GM13976 (cell line): ENCODE data around the gene TAS2R14.

Experiments
- DNase-seq: peaks from one replicate; pipeline ENCODE4 v3.0.0; 2012; ENCODE audit warnings: low spot score
- in situ Hi-C: fragments of 300-500 bp; cut with MboI; formaldehyde crosslinking; loops from one replicate; pipeline ENCODE4 v1.12.0; 2022; ENCODE audit warnings: low sequenced_read_pairs, mixed read lengths, inconsistent platforms; ENCODE audit not compliant: unreplicated experiment
- TF ChIP-seq, protein P1 (sequence below): IDR thresholded peaks from 2 replicates; pipeline ENCODE4 v1.5.1; 2012; ENCODE audit warnings: borderline replicate concordance, mild to moderate bottlenecking; ENCODE audit not compliant: insufficient read depth; ENCODE audit errors: extremely low read depth, missing control alignments, control extremely low read depth

Gene TAS2R14

DNA sequence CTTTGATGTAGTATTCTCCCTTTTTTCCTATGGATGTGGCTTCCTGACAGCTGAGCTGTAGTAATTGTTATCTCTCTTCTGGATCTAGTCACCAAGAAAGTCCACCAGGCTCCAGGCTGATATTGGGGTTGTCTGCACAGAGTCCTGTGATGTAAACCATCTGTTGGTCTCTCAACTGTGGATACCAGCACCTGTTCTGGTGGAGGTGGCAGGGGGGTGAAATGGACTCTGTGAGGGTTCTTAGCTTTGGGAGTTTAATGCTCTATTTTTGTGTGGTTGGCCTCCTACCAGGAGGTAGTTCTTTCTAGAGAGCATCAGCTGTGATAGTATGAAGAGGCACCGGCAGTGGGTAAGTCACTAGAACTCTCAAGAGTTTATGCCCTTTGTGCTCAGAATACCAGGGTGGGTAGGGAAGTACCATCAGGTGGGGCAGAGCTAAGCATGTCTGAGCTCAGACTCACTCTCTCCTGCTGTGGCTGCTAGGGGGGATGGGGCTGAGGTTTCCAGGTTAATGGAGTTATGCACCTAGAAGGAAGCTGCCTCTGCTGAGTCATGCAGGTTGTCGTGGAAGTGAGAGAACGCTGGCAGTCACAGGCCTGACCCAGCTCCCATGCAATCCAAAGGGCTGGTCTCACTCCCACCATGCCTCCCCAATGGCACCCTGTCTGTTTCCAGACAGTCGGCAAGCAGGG, 3.0 kb upstream of the TAS2R14 start:
- in situ Hi-C loops = no loop called here
- no peak for DNase-seq
- TF ChIP-seq, protein P1, sequence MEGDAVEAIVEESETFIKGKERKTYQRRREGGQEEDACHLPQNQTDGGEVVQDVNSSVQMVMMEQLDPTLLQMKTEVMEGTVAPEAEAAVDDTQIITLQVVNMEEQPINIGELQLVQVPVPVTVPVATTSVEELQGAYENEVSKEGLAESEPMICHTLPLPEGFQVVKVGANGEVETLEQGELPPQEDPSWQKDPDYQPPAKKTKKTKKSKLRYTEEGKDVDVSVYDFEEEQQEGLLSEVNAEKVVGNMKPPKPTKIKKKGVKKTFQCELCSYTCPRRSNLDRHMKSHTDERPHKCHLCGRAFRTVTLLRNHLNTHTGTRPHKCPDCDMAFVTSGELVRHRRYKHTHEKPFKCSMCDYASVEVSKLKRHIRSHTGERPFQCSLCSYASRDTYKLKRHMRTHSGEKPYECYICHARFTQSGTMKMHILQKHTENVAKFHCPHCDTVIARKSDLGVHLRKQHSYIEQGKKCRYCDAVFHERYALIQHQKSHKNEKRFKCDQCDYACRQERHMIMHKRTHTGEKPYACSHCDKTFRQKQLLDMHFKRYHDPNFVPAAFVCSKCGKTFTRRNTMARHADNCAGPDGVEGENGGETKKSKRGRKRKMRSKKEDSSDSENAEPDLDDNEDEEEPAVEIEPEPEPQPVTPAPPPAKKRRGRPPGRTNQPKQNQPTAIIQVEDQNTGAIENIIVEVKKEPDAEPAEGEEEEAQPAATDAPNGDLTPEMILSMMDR = no peak

DNA sequence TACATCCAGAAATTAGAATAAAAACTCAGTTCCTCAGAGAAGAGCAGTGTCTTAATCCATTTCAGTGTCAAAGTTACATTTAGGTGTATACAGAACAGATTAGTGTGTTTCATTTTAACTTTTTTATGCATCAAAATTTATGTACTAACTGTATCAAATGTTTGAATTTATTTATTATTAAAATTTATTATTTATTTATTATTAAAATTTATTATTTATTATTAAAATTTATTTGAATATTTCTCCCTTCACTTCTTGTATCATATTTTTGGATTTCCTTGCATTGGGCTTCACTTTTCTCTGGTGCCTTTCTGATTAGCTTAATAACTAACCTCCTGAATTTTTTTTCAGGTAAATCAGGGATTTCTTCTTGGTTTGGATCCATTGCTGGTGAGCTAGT, 2.3 kb upstream of the TAS2R14 start:
- DNase-seq = no peak
- TF ChIP-seq, protein P1 = no peak
- in situ Hi-C loops = no loop called here

DNA sequence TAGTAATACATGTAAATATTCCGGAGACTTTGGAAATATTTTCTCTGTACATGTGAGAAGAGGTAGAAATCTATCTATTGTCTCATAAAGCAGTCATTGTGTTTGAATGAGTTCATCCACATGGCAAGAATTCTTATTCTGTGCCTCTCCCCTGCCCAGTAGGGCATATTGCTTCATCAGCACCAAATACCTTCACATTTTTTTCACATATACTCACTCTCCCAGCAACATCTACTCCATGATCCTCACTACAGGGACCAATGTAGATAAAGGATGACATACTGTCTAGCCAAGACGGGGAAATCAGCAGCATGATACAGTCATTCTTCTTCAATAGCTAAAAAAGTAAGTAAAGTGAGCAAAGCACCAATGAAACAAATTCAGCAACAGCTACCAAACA, 1.3 kb upstream of the TAS2R14 start:
- DNase-seq = no peak
- in situ Hi-C loops = no loop called here
- TF ChIP-seq, protein P1 = no peak

DNA sequence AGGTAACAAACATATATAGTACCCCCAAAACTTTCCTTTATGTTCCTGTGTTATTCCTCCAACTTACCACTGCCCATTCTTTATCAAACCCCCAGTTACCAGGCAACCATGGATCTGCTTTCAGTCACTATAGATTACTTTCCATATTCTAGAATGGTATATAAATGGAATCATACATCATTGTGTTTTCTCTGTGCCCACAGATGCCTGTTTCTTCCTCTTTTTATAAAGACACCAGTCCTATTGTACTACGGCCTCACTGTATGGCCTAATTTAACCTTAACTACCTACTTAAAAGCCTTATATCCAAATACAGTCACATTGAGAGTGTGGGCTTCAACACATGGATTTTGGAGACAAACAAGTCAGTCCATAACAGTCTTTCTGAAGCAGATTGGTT, 2.6 kb downstream of the TAS2R14 start:
- TF ChIP-seq, protein P1 = no peak
- DNase-seq = no peak
- in situ Hi-C loops = no loop called here

DNA sequence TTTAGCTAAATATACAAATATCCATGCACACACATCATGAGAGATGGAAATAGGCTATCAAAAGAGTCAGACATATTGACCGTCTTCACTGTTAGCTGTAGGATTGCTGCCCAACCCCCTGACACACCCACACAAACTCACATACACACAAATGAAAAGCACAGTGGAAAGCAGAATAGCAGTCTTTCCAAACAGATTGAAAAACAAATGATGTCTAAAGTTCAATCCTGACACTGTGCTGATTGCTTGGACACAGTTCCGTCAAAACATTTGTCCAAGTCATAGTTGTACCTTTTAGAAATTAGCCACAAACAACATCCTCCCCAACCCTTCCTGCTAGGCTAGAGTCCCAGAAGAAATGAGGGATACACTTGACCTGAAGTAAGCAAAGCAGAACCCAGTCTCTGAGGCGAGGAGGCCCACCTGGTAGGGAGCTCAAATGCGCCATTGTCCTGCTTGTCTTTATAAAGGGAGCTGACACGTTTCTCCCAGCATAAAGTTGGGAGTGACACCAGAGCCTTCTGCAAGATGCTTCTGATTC, 10.2 kb downstream of the TAS2R14 start, which contains the start of gene PRH2:
Gene PRH2 (plus strand): TSS at position 491 of the 541 bp plus-strand sequence. CDS start 38 bp downstream, at position 529.
- in situ Hi-C loops = no loop called here
- no peak for DNase-seq
- TF ChIP-seq, protein P1 = no peak

DNA sequence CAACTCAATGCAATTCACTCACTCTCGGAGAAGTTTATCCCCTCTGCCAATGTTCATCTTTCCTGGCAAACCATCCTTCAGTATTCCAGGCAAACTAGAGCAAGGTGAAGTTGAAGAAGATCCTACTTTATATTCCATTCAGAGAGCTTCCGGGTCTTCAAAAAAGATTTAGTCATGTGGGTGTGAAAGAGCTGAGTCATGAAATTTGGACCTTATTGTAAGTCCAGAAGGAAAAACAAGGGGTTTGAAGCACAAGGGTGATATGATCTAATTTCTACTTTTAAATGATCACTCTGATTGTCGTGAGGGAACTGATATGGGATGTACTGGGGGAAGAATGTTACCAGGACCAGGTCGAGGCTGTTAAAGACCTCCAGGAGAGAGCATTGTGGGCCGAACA, 12.8 kb downstream of the TAS2R14 start:
- in situ Hi-C loops = no loop called here
- DNase-seq = no peak
- TF ChIP-seq, protein P1 = no peak

DNA sequence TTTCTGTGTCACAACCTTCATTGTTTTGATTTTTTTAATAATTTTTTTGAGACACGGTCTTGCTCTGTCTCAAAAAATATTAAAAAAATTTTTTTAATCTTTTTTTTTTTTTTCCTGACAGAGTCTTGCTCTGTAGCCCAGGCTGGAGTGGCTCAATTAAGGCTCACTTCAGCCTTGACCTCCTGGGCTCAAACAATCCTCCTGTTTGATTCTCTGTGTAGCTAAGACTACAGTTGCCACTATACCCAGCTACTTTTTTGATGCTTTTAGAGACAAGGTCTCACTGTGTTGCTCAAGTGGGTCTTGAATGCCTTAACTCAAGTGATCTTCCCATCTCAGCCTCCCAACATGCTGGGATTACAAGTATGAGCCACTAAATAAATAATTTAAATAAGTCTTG, 19.3 kb downstream of the TAS2R14 start:
- TF ChIP-seq, protein P1 = no peak
- in situ Hi-C loops = no loop called here
- DNase-seq = no peak
